Activated CD8-positive, alpha-beta memory T cell treated with anti-CD3 and anti-CD28 coated beads for 24 hours (primary cell): ENCODE data around the gene CNOT2.

ENCODE experiments used
- DNase-seq: peaks from one replicate; pipeline ENCODE4 v3.0.0-alpha.2; 2020

Gene CNOT2, protein sequence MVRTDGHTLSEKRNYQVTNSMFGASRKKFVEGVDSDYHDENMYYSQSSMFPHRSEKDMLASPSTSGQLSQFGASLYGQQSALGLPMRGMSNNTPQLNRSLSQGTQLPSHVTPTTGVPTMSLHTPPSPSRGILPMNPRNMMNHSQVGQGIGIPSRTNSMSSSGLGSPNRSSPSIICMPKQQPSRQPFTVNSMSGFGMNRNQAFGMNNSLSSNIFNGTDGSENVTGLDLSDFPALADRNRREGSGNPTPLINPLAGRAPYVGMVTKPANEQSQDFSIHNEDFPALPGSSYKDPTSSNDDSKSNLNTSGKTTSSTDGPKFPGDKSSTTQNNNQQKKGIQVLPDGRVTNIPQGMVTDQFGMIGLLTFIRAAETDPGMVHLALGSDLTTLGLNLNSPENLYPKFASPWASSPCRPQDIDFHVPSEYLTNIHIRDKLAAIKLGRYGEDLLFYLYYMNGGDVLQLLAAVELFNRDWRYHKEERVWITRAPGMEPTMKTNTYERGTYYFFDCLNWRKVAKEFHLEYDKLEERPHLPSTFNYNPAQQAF

DNA sequence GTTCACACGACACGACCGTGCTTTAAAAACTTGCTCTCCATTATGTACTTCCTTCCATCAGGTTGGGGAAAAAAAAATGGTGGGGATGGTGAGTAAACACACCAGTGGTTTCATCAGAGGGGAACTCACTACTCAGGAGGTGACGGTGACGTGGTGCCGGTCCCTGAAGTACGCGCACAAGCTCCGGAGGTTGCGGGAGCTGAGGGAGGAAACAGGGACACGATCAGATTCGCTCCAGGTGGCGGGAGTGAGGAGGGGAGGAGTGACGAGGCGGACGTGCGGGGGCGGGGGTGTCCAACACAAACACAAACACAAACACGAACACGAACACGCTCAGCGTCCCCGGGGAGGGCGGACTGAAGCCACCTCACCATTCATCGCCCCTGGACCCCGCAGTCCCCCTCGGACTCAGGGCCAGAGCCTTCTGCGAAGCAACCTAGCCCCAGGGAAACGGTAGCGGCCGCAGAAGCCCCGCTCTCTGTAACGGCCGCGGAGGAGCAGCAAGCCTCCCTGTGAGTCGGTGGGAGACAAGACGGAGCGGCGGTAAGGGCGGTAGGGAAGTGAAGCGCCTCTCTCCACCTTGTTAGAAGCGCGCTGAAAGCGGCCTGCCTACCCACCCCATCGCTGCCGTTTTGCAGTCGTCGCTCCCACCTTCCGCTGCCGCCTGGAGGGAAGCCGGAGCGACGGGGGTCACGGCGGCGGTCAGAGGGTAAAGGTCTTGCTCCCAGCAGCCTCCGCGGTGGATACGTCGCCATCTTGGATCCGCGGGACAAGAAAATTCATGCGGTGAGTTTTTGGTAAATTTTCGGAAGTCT is at the start of gene CNOT2:
Gene CNOT2, plus strand, starts transcription at position 739 of the 815 bp plus-strand sequence. CDS start 34,794 bp downstream, outside the sequence.
- DNase-seq = peak; percentile 94

DNA sequence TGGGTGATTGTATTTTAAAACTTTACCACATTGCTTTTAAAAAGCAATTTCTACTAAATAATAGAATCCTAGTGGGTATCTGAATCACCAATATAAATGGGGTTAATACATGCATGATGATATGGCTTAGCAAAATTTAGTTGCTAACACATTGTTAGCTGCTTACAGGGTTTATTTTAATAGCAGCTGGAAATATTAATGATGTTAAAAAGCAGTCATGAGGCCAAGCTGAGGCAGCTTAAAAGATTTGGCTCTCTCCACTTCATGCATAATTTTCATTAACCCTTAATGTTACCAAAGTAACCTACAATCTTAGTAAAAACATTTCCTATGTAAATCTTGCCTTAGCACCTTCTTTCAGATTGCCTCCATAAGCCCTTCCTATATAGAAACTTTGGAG is 49.2 kb upstream of the CNOT2 start:
- no peak for DNase-seq

DNA sequence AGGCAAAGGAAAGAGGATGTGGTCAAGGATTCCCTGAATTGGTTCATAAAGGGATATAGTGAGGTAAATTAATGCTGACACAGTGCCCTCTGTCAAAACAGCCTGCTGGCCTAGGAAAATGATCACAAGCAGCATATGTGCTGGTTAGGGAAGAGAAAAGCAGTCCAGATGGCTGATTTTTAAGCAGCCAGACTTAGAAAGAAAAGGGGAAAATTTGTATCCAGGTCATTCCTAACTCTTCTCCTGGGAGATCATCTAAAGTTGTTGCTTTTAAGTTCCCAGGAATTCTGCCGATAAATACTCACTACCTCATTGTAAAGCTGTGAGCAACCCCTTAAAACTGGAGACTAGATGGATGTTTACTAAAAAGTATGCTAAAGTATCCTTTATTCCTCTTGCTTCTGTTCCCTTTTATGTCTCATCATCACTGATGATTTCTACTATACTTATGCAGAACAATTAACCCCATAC is 46.4 kb upstream of the CNOT2 start:
- no peak for DNase-seq

DNA sequence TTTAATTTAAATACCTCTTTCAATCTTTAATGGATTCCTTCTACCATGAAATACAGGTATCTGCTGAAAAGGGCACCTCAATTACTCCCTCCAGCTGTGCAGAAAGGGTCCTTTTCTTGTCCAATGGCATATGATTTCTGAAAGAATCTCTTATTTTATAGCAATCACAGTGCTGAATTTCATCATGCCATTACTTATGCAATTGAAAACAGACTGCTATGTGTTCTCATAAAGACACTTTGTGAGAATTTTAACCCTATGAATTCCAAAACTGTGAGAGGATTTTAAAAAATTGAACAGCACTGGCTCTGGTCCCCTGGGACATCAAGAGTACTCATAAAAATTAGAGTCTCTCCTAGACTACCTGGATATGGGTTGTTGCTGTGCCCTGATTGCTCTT is 45.9 kb upstream of the CNOT2 start:
- DNase-seq = no peak

DNA sequence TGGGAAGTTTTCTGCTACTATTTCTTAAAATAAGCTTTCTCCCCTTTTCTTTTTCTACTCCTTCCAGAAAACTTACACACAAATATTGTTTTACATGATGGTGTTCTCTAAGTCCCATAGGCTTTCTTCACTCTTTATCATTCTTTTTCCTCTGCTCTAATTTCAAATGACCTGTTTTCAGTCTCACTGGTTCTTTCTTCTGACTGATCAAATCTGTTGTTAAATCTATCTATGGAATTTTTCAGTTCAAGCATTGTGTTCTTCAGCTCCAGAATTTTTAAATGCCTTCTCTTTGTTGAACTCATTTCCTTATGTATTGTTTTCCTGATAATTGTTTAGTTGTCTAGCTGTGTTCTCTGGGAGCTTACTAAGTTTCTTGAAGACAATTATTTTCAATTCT is 29.5 kb upstream of the CNOT2 start:
- DNase-seq = no peak

DNA sequence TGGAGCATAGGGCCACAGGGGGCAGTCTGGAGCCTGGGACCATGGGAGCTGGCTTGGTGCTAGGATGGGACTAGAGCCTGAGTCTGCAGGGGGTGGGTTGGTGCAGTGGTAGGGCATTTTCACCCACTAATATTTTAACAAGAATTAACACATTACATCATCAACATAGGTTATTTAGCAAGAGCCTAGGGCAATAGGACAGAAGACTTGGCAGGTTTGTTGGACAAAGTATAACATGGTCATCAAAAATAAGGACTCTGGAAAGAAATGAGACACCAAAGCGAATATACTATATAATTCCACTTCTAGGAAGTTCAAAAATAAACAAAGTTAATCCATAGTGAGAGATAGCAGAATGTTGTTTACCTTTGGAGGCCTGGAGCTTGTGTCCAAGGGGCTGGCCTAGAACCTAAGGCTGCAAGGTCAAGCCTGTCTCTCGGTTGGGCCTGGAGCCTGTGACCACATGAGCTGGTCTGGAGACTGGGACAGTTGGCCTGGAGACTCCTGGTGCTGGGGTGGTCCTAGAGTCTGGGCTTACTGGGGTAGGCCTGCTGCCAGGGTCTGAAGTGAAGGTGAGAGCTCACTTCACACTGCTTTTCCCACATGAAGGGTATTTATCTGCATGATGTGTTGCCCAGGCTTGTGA is 28.1 kb upstream of the CNOT2 start:
- no peak for DNase-seq

DNA sequence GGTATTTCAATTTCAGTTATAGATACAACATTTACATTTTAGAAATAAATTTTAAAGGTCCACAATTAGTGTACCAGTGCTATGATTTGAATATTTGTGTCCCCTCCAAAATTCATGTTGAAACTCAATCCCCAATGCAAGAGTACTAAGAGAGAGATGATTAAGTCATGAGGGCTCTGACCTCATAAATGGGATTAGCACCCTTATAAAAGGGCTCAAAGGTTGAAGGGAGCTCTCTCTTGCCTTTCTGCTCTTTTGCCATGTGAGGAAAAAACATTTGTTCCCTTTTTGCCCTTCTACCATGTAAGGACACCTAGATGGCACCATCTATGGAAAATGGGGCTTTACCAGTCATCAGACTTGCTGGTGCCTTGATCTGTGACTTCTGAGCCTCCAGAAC is 25.8 kb upstream of the CNOT2 start:
- DNase-seq = no peak

DNA sequence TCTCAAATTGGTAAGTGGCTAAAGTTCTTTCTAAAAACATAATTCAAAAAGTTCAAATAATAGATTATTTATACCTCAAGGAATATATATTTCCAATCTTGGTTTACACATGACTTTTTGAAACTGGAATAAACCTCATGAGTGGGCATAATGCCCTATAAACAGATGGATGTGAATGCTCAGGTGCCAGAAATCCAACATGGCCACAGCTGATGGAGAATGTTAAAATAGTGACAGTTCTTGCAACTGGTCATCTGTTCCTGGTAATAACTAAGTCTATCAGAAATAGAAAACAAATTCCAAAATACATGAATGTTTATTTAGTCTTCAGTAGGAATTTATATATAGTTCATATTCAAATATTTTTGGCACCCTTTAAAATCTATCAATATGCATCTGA is 21.6 kb upstream of the CNOT2 start:
- no peak for DNase-seq

DNA sequence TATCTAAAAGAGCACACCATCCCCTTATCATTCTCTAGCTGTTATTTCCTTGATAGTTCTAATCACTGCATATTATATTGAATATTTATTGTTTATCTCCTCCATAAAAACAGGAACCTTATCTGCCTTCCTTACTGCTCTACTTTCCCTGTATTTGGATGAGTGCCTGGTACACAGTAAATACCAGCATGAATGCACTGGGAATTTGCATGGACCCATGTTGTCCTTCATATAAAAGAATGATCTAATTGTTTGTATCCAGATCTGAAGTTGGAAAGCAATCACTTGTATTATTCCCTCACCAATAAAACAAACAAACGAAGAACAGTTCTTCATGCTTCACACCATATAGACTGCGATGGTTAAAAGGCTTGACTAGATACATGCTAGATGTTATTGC is 15.3 kb upstream of the CNOT2 start:
- no peak for DNase-seq

DNA sequence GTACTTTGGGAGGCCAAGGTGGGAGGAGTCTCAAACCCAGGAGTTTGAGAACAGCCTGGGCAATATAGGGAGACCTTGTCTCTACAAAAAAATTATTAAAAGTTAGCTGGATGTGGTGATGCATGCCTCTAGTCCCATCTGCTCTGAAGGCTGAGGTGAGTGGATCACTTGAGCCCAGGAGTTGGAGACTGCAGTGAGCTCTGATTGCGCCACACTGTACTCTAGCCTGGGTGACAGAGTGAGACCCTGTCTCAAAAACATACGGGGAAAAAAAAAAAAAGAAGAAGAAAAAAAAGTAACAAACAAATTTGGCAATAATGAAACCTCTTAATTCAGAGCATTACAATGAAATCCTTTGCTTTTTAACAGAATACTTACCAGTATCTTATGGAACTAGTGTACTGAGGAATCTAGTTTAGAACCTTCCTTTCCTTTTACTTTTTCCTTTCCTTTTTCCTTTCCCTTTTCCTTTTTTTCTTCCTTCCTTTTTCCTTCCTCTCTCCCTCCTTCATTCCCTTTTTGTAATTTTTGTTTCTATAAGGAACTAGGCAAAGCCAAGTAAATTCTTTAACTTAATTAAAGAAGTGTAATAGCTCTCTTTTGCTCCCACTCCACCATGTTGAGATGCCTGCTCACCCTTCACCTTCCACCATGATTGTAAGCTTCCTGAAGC is 12.2 kb upstream of the CNOT2 start:
- no peak for DNase-seq

DNA sequence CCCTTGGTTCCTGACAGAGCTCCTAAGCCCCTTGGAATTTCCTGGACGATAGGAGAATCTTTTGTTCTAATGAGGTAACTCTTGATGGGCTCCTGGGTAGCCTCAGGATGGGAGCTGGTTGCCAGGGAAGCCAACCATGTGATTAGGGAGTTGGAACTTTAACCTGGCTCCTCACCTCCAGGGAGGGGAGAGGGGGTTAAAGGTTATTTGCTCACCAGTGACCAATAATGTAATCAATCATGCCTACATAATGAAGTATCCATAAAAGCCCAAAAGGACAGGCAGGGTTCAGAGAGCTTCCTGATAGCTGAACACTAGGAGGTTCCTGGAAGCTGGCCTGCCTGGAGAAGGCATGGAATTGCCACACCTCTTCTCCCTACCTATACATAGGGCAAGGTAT is 6.2 kb upstream of the CNOT2 start:
- DNase-seq = no peak

DNA sequence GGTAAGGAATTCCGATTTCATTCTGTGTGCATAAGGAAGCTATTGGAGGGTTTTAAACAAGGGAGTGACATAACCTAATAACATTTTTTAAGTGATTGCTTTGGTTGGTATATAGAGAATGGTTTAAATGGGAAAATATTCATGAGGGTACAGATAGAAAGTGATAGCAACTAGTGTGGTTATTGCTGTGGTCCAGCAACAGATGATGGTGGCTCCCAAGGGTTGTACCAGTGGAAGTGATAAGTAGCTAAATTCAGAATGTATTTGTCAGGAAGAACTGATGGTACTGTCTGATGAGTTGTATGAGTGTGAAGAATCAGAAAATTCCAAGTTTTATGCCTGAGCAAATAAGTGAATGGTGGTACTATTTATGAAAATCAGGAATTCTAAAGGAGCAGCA is 2.6 kb upstream of the CNOT2 start:
- no peak for DNase-seq

DNA sequence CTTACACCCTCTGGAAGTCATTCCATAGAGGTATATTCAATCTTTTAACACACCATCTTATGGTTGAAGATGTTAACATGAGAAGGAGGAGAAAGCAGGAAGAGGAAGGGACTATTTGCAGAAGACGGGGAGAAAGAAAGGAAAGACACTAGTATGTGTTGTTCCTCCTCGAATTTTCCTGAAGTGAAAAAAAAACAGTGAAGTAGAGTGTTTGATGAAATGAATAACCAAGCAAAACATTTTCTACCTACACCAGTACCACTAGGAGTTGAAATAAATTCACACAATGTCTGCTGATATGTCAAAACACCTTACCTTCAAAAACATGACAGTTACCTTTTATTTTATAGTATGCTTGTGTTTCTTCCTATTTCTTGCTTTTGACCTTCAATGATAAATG is 1.4 kb upstream of the CNOT2 start:
- DNase-seq = no peak

DNA sequence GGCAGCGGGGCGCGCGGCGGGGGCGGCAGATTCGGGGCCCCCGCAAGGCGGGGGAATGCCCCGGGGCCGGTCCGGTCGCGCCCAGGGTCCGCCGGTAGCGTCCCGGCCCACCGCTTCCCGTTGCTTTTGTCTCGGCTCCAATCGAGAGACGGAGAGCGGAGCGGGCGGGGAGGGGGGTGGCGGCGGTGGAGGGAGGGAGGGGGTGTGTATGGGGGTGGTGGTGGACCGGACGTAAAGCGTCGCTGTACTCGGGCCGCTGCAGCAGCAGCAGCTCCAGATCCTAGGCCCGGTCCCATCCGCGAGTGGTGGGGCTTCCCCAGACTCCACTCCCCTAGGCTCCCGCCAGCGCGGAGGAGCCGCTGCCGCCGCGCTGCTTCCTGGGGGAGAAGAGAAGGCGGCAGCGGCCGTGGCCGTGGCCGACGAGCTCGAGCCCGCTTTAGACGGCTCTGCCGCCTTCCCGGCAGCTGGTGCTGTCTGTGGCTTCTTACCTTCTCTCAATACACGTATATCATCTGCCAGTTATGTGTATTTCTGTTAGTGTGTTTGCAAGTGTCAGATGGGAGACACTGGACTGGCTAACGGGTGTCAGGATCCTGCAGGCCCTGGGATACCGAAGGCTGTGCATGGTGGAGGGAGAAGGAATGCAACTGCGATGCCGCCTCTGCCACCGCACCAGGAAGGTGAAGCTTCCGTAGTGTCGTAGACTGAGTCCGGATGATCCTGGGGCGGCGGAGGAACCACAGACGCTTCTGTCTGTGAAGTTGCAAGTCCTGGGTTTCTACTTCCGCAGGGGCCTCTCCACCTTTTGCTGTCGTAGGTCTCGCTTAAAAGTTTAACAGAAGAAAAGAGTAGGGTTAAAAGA is 508 bp downstream of the CNOT2 start:
- DNase-seq = peak; percentile 77

DNA sequence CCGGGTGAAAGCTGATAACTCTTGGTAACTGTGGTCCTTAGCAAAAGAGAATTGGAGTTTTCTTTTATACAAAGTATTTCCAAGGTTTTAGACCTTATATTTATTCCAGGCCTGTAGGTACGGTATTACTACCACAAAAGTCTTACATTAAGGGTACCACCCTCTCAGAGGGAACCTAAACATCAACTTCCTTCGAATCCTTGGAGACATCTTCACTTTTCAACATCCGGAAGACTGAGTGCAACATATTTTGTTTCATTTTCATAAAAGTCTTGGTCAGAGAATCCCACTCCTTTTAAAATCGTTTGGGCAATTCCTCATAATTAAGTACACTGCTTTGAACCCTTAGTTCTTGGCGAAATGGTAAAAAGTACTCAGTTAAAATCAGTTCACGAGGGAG is 1.2 kb downstream of the CNOT2 start:
- no peak for DNase-seq

DNA sequence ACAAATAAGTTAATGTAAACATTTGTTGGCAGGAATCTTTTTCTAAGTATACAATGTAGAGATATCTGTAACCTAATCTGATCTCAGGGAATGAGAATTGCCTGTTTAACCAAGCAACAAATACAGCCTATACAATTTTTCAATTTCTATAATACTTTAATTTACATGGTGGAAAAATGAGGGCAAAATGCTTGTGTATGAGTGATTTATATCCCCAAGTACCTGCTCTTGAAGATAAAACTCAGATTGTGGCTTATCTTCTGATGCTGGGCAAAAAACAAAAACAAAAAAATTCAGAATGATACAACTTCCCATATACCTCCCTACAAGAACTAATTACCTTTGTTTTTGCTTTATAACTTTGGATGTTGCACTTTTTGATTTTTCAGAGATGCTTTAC is 2.2 kb downstream of the CNOT2 start:
- no peak for DNase-seq

DNA sequence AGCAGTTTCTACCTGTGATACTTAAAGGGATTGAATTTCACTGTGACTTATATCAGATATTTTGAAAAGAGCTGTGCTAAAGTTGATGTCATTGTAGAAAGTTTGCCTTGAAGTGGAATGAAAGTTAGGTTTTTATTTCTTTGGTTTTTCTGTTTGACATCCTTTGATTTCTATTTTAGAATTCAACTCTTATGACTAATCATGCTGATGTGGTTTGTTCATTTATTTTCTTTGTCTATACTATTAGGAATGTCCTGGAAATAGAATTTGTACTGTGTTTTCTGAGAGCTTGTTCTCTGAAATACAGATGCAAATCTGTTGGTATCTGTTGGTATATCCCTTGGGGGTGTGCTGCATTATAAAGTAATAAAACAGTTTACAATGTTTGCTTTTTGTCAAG is 3.3 kb downstream of the CNOT2 start:
- no peak for DNase-seq

DNA sequence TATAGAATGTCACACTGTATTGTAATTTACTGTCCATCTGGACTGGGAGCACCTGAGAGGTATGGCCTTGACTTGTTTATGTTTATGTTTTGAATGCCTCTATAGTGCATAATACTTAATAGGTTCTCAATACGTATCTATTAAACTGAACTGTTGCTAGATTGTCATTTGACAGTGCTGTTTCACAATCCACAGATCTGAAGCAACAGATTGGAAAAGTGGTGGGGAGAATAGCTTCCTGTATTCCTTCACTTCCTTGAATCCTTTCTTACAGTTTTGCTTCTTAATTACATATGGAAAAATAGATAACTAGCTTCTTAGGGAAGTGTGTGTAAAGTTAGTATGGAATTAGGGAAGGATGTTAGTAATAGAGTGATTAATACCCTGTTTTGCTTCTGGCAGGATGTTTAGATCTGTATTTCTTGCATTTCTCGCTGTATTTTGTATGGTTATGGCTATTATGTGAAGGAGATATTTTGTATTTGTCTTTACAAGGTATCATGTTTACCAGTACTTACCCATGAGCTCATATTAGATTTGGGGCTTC is 4.5 kb downstream of the CNOT2 start:
- no peak for DNase-seq

DNA sequence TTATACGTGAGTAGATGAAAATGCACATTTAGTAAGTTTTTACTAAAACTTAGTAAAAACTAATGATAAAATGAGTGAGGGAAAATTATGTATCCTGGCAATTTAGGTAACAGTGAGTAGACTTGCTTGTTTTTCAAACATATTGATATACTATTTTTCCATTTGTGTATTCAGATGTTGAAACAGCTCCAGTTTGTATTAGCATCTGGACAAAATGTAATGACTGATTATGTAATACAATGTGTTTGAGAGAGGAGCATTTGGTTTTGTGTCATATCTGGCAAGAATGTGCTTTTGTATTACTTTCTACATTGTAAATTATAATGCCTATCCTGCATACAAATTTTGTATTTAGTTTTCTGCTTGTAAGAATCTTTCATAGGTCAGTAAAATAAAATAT is 5.6 kb downstream of the CNOT2 start:
- DNase-seq = no peak

DNA sequence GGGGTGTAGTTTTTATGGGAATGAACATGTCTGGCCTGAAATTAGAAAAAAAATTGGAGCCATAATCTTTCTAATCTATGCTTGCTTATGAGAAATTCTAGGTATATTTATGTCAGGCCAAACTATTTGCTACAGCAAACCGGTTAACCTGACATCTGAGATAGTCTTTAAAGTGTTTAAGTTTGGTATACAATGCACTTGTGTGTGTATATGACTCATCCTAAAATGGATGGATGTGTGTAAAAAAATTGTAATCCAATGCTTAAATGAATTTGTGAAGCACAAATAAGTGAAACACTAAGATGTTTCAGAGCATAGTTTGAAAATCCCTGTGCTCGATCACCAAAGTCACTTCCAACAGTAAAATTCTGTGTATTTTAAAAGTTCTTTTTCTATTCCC is 6.7 kb downstream of the CNOT2 start:
- DNase-seq = no peak

DNA sequence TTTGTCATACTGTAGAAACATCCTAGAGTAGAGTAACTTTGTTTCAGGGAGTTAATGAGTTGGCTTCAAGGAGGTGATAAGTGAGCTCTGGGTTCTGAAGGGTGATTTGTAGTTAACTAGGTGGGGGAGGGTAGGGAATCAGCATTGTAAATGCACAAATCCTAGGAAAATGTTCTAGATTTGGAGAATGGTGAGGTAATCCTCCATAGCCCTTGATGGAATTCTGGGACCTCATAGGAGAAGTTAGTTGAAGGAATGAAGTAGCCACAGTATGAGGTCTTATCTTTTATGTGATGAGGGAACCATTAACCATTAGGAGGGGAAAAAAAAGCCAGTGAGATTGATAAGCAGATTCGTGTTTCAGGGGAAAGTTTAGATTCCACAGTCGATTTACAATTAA is 8.0 kb downstream of the CNOT2 start:
- no peak for DNase-seq

DNA sequence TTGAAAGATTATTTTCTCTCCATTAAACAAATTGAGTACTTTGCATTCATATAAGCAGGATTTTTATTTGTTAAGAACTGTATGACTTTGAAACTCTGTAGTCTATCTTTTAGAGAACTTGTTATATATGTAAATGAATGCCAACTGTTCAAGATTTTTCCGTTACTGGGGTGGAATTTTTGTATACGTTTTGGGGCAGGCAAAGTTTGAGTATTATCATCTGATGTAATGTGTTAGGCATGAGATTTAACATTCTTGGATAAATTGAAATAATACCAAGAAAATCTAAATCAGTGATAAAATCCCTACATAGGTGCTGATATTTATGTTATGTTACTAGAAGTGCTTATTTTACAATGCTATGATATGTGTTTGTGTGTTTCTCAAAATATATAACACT is 8.4 kb downstream of the CNOT2 start:
- no peak for DNase-seq
